NCI-H774 (cell line): Measurements from ENCODE around the gene ADGRB3.

Experiments
- DNase-seq: peaks from one replicate; lab custom pipeline; 2025; lab: John Stamatoyannopoulos, UW

Gene ADGRB3

GRCh38 chr6:69135927-69136326, 500.8 kb downstream of the ADGRB3 start:
- DNase-seq: no peak

DNA sequence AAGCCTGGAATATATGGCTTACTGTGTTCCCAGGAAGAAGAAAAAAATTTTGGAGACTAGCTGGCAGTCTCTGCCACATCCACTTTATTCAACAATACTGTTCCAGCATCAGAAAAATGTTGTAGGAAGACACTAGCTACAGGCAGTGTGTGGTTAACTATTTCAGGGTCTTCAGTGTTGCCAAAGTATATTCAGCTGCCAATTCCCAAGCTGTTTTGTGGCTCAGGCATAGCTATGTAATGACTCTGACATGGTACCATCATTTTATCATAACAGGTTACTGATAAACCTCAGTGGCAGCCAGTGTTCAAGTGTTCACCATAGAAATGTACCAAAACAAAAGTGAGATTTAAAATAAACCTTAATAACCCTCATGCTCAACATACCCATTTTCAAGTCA, 503.1 kb downstream of the ADGRB3 start:
- DNase-seq: no peak

DNA sequence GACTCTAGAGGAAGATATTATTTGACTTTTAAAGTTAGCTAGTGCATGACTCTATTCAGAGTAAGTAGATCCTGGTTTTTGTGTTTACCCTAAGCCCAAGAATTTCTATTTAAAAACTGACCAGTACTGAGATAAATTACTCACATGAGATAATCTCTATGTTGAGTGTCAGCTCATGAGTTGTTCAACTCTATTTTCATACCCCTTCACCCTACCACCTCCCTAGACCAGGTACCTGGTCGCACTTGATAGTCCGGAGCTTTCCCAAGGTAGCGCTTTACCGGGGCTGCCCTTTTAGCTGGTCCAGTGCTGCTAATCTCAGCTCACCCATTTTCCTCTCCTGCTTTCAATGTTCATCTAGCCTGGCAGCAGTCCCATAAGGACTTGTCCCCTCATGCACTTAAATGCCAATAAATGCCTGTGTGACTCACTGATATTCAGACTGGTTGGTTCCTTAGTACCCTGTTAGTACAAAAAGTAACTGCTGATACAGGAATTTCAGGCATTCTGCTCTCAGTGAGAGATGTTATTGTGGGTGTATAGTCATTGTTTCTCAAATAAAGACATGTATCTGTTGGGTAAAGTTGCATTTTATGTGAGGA, 503.9 kb downstream of the ADGRB3 start:
- no peak for DNase-seq

GRCh38 chr6:69145062-69145461, 510.0 kb downstream of the ADGRB3 start:
- no peak for DNase-seq

DNA sequence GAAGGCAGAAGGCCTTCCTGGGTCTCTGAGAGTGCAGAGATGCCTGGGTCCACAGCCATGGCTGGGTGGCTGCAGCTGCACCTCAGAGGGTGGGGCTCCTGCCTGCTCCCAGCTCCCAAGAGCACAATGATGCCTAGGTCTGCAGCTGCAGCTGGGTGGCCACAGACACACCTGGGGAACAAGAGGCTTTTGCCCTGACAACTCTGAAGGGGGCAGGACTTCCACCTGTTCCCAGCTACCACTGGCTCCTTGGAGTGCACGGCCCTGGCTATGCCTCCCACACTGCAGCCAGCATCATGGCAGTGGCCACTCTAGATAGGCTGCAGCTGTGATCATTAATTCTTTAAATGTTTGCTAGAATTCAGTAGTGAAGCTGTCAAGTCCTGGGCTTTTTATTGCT, 511.3 kb downstream of the ADGRB3 start:
- DNase-seq: no peak

GRCh38 chr6:69155467-69155866, 520.4 kb downstream of the ADGRB3 start:
- DNase-seq: no peak

DNA sequence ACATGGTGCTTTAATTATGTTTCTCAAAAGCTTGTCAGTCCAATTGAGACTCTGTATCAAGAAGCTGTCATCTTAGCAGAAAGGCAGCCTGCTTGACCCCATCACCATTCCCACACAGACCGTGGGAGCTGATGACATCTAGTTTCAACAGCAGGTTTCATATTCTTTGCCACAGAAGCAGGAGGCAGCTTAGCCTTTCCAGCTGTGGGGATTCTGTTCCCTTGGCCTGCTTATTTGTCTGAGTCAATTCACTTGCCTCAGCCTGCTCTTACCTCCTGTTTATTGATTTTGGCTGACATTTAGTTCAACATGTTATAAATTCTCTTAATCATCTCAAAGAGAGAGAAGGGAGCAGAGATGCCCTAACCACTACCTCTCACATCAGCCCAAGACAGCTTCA, 527.7 kb downstream of the ADGRB3 start:
- DNase-seq: no peak

DNA sequence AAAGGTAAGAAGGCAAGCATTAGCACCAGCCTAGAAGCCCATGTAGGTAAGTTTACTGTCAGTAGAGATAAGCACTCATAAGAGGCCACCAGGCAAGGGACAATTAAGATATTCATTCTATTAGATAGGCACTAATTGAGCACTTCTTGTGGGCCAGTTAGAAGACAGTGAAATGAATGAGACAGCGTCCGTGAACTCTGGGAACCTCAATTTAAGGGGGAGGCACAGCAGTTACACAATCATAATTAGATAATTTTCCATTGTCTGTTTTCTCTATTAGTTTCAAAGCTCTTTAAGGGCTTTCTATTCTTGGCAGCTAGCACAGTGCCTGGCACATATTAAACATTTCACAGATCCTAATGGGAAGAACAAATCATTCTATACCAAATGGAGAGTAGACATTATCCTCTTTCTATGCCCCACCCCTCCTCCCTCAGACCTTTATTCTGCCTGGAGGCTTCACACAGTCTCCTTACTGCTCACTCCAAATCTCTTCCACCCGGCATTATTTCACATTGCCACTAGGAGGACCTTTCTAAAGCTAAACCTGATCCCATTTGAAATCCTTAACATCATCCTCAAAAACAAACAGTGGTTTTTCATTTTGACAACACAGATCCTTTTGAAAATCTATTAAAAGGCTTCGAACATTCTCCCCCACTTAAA, 529.6 kb downstream of the ADGRB3 start:
- no peak for DNase-seq

- DNase-seq: no peak
Measured at GRCh38 chr6:69179681-69180080, 544.6 kb downstream of the ADGRB3 start.

DNA sequence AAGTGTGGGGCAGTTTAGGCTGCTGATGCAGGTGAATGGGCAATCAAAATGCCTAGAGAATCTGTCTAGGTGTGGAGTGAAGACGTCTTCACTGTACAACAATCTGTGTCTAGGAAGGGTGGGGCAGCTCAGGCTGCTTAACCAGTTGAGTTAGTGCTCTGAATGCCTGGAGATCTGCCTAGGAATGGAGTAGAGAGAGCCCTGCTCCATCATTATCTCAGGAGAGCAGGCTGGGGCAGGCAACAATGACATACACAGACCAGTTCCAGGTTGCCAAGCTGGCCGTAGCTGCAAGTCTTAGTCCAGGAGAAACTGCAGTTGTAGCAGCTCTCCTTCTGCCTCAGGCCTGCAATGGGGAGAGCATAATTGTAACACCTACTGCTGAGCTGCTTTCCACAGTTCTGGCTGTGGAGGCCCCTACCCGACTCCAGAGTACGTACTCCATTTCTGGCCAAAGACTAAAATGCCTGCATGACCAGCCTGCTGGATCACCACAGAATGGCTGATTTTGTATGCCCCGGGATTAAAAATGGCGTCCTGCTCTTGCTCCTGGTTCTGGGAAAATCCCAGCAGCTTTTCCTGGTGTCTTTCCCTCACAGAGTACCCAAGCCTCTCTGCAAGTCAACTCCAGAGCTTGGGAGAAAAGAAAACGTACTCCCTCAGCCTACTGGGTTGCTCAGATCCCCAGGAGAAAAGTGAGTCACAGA, 545.4 kb downstream of the ADGRB3 start:
- no peak for DNase-seq

DNA sequence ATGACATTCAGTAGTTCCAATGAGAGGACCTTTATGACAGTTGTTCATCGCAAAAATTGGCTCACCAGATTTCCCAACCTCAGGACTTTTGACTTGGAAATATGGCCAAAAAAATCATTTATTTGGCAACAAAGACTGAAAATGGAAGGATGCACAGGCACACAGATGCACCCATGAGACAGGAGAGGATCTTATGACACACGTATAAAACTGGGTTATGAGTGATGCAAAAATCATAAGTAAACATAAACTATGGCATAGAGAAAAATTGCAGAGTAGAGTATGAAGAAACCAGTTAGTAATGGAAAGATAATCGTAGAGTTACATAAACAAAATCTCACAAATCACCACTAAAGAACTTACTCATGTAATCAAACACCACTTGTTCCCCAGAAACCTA, 546.9 kb downstream of the ADGRB3 start:
- DNase-seq: no peak

GRCh38 chr6:69185276-69185675, 550.2 kb downstream of the ADGRB3 start:
- DNase-seq: no peak

GRCh38 chr6:69202768-69203167, 567.7 kb downstream of the ADGRB3 start:
- DNase-seq: no peak

DNA sequence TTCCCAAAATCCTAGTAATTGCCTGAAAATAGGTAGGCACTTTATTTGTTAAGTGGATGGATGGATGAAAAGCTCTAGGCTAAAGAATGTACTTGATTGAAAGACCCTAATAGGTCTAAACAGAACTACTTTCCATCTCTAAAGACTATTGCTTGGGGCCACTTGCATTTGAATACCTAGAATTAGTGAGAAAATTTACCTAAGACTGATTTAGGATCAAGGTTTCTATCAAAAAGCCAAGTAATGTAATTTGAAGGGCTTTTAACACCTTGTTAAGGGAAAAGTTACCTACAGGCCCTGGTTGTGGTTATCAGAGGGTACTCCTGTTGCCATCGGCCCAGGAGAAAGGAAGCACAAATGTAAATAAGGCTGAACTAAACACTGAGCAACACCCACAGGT, 581.0 kb downstream of the ADGRB3 start:
- no peak for DNase-seq

DNA sequence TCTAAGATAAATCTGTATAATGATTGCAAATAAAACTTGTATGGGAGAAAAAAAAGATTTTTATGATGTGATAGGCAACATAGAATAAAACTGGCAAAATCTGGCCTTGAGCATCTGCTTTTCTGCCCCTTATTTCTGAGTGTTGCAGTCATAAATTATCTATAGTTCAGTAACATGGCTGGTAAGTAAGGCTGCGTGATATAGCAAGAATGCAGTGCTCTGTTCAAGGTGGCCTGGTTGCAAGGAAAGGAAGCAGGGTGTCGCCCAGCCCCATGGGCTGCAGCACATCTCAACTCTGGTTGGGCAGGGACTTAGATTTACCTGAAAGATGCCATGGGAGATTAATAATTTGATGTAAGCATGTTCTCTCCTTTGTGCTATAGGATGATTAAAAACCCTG, 582.3 kb downstream of the ADGRB3 start:
- no peak for DNase-seq

DNA sequence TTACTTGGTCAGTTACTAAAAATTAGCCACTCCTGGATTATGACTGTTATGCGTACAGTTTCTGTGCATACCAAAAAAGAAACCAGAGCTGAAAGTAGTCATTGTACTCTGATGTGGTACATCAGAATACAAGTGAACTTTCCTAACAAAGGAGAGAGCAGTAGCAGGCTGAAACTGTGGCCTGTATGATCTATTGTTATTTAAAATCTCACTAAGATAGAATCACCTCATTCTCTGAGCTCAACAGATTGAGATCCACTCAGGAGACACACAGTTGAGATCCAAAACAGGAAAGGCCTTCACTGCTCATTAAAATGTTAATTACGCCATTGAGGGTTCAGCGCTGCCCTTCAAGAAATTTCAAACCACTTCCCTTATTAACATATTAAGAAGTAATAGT, 585.3 kb downstream of the ADGRB3 start:
- DNase-seq: no peak

DNA sequence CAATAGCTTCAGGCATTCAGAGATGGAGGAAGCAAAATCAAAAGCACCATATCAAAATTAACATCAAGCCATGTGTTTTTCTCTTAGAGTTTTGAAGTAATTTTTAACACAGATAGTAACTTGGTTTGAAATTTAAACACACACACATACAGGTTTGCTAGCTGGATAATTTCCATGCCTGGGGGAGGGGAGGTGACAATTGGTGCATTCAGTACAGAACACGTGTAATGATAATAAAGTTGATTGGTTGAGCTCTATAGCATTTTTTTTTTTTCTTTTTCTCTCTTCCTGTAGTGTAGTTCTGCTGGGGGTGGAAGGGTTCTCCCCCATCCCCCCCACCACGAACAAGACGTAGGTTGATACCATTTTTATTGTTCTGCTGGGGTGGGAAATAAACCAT, 596.9 kb downstream of the ADGRB3 start:
- peak; percentile 15 for DNase-seq

DNA sequence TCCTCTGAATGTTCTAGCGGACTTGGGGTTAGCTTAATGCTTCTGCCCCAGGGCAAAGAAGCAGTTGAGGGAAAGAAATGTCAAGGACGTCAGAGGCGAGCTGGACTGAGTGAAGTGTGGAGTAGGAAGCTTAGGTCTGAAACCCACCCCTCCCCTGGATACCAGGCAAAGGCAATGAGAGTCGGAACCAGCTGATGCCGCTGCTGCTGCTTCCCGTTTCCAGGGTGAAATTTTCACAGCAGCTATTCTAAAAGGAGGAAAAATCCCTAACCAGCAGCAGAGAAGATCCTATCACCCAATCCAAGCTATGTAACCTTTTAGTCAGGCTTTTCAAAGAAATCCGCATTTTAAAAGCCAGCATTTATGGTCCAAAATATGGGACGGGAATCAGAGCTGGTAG, 597.4 kb downstream of the ADGRB3 start:
- DNase-seq: peak; percentile 52

GRCh38 chr6:69232911-69233448, 597.9 kb downstream of the ADGRB3 start:
- DNase-seq: peak; percentile 70

GRCh38 chr6:69238067-69238466, 603.0 kb downstream of the ADGRB3 start:
- DNase-seq: no peak

DNA sequence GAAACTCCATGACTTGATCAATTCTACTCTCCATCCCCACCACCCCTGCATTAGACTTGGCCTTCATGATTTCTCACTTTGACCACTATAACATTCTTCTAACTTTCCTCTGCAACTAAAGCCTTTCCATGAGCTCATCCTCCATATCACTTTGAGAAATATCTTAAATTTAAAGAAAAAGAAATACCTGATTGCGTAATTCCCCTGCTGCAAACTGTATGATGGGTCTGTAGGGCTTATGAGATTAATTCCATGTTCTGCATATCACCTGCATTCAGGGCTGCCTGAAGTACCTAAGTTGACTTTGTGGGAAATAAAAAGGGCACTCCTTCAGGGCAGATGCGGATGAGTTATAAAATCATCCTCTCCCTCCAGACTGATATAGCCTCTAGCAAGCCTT, 611.9 kb downstream of the ADGRB3 start:
- DNase-seq: no peak

- DNase-seq: no peak
Measured at GRCh38 chr6:69261010-69261409, 625.9 kb downstream of the ADGRB3 start.

- no peak for DNase-seq
Measured at GRCh38 chr6:69263297-69263696, 628.2 kb downstream of the ADGRB3 start.
